Activated CD4-positive, alpha-beta T cell treated with anti-CD3 and anti-CD28 coated beads for 4 hours (primary cell): Measurements from ENCODE around the gene PDGFD.
"Not testable (repeated sequence)": the region's sequence is repeated elsewhere in the genome, so short reads cannot be mapped to it uniquely, and the experiment has no call there.

Experiments used
- DNase-seq, 2 donors: peaks; one replicate each; pipeline ENCODE4 v3.0.0-alpha.2; 2020

Gene PDGFD

GRCh38 chr11:104051778-104052177 is 112.2 kb downstream of the PDGFD start:
- DNase-seq, result no peak

- no peak for DNase-seq
Observed at GRCh38 chr11:104049116-104049515, 114.8 kb downstream of the PDGFD start.

GRCh38 chr11:104046858-104047257 is 117.1 kb downstream of the PDGFD start:
- not testable (repeated sequence) for DNase-seq

- no peak for DNase-seq
Observed at GRCh38 chr11:104046331-104046730, 117.6 kb downstream of the PDGFD start.

- DNase-seq, result no peak
Observed at GRCh38 chr11:104043678-104044239, 120.2 kb downstream of the PDGFD start.

- no peak for DNase-seq
Observed at GRCh38 chr11:104043142-104043541, 120.8 kb downstream of the PDGFD start.

- no peak for DNase-seq
Observed at GRCh38 chr11:104041792-104042191, 122.2 kb downstream of the PDGFD start.

GRCh38 chr11:104036995-104037394 is 127.0 kb downstream of the PDGFD start:
- DNase-seq, result no peak

GRCh38 chr11:104036588-104036987 is 127.4 kb downstream of the PDGFD start, which contains the start of gene DDI1:
Gene DDI1 (plus strand): TSS chr11:104036640. CDS start chr11:104036823, 183 bp downstream.
- DNase-seq, result no peak

GRCh38 chr11:104033561-104033960 is 130.4 kb downstream of the PDGFD start:
- DNase-seq, result no peak

GRCh38 chr11:104033134-104033533 is 130.8 kb downstream of the PDGFD start:
- DNase-seq, result no peak

- DNase-seq, result no peak
Observed at GRCh38 chr11:104028476-104029263, 135.3 kb downstream of the PDGFD start.

- DNase-seq, result no peak
Observed at GRCh38 chr11:104024572-104024971, 139.4 kb downstream of the PDGFD start.

GRCh38 chr11:104015649-104016415 is 148.1 kb downstream of the PDGFD start:
- DNase-seq, result no peak

GRCh38 chr11:104011044-104011443 is 152.9 kb downstream of the PDGFD start:
- no peak for DNase-seq

- DNase-seq, result no peak
Observed at GRCh38 chr11:104009744-104010143, 154.2 kb downstream of the PDGFD start.

GRCh38 chr11:104005234-104005855 is 158.6 kb downstream of the PDGFD start:
- DNase-seq, result no peak

- DNase-seq, result no peak
Observed at GRCh38 chr11:104003491-104003890, 160.5 kb downstream of the PDGFD start.

- DNase-seq, result no peak
Observed at GRCh38 chr11:104001561-104002056, 162.3 kb downstream of the PDGFD start.

GRCh38 chr11:104000798-104001197 is 163.1 kb downstream of the PDGFD start:
- DNase-seq, result no peak

- DNase-seq, result no peak
Observed at GRCh38 chr11:103998826-103999508, 165.0 kb downstream of the PDGFD start.

GRCh38 chr11:103997082-103997481 is 166.9 kb downstream of the PDGFD start:
- DNase-seq, result no peak
